GM12878 (cell line): Measurements from ENCODE around the gene YEATS2.

ENCODE experiments used
- CEBPB ChIP-seq, 2 experiments: fragments of 150-350 bp in 1 of 2; IDR thresholded peaks; 2 replicates each; pipeline ENCODE4 v1.6.1; 2012 to 2014; ENCODE audit warnings: low read depth in 2 of 2, low read length in 2 of 2, borderline replicate concordance in 1 of 2, inconsistent platforms in 1 of 2
- CTCF ChIP-seq, 3 experiments: IDR thresholded peaks in 2 of 3; conservative IDR thresholded peaks in 1 of 3; 2 replicates each; pipeline ENCODE4 v1.5.1; 2011; ENCODE audit warnings: low read depth in 3 of 3, low read length in 3 of 3, mild to moderate bottlenecking in 3 of 3, control low read depth in 2 of 3, moderate library complexity in 2 of 3, inconsistent platforms in 1 of 3, mixed read lengths in 1 of 3; ENCODE audit not compliant: control insufficient read depth in 2 of 3, insufficient read depth in 1 of 3; ENCODE audit errors: extremely low read depth in 1 of 3
- LARP7 ChIP-seq: fragments of 450-650 bp; IDR thresholded peaks from 2 replicates; pipeline ENCODE4 v1.6.1; 2017; ENCODE audit warnings: mild to moderate bottlenecking
- PAX8 ChIP-seq: fragments of 450-650 bp; IDR thresholded peaks from 2 replicates; pipeline ENCODE4 v1.6.1; 2017; ENCODE audit warnings: mild to moderate bottlenecking, moderate library complexity
- POLR2A ChIP-seq: IDR thresholded peaks from 2 replicates; pipeline ENCODE4 v1.6.1; 2011; ENCODE audit warnings: low read depth, mild to moderate bottlenecking, low read length
- USF2 ChIP-seq: IDR thresholded peaks from 2 replicates; pipeline ENCODE4 v1.6.1; 2011; ENCODE audit warnings: low read depth, low read length, improper control_type of control experiment, borderline replicate concordance

- TF ChIP-seq CEBPB (IDR thresholded peaks at IDR 0.05; ENCODE audit: borderline replicate concordance in 1 of 2, low read depth in 2 of 2, low read length in 2 of 2) (no peak), POLR2A (no peak), USF2 (no peak), CTCF (IDR thresholded peaks at IDR 0.05 in 2 of 3, conservative IDR thresholded peaks at IDR 0.05 in 1 of 3; ENCODE audit: control insufficient read depth in 2 of 3, extremely low read depth in 1 of 3, insufficient read depth in 1 of 3, low read depth in 3 of 3, low read length in 3 of 3) (no peak), LARP7 (no peak), PAX8 (no peak)
These were observed 47.9 kb downstream of the YEATS2 start for GRCh38 chr3:183745300-183746098.
